GM06990 (cell line): ENCODE data around the gene HSF4.

Source experiments
- DNase-seq: peaks from one replicate; pipeline ENCODE4 v3.0.0-alpha.2; 2011; ENCODE audit not compliant: insufficient read length; ENCODE audit errors: extremely low read depth
- H3K27me3 ChIP-seq: replicated peaks from 2 replicates; pipeline ENCODE4 v1.6.0; 2011; ENCODE audit warnings: low read length; ENCODE audit not compliant: control insufficient read depth, insufficient read depth
- H3K36me3 ChIP-seq: 2 replicates; pipeline ENCODE4 v1.5.1; 2011; ENCODE audit warnings: low read length; ENCODE audit not compliant: control insufficient read depth, insufficient read depth
- H3K4me3 ChIP-seq: replicated peaks from 2 replicates; pipeline ENCODE4 v1.5.1; 2011; ENCODE audit warnings: low read depth, mild to moderate bottlenecking, control low read depth, low read length
- CTCF ChIP-seq: IDR thresholded peaks from 2 replicates; pipeline ENCODE4 v1.5.1; 2011; ENCODE audit warnings: low read length, control low read depth, mild to moderate bottlenecking, inconsistent platforms; ENCODE audit not compliant: insufficient read depth, poor library complexity, severe bottlenecking

HSF4 gene

GRCh38 chr16:67163164-67163998 lies 1.2 kb upstream of the HSF4 start:
- peak overlapping the region; percentile 22 for H3K4me3 ChIP-seq
- peak; percentile 78 for DNase-seq

GRCh38 chr16:67163999-67164558 lies 466 bp upstream of the HSF4 start:
- no peaks in the 10 kb centered on the region; the same call in 1 of the 2 replicates for H3K27me3 ChIP-seq
- no peaks in the 10 kb centered on the region; the same call in 1 of the 2 replicates for H3K36me3 ChIP-seq
- TF ChIP-seq CTCF, result no peak
- H3K4me3 ChIP-seq, result no peak overlapping the region
- DNase-seq, result no peak

More at GRCh38 chr16:67163164-67163998, 1.2 kb upstream of the HSF4 start:
- no peaks in the 10 kb centered on the region; the same call in 1 of the 2 replicates for H3K36me3 ChIP-seq
- H3K27me3 ChIP-seq, result no peaks in the 10 kb centered on the region; the same call in 1 of the 2 replicates
- no peak for TF ChIP-seq CTCF

GRCh38 chr16:67165121-67166078 lies 855 bp downstream of the HSF4 start:
- H3K27me3 ChIP-seq, result no peaks in the 10 kb centered on the region; the same call in 1 of the 2 replicates
- no peak for DNase-seq
- no peak for TF ChIP-seq CTCF
- H3K4me3 ChIP-seq, result no peak overlapping the region
- no peaks in the 10 kb centered on the region; the same call in 1 of the 2 replicates for H3K36me3 ChIP-seq

DNA sequence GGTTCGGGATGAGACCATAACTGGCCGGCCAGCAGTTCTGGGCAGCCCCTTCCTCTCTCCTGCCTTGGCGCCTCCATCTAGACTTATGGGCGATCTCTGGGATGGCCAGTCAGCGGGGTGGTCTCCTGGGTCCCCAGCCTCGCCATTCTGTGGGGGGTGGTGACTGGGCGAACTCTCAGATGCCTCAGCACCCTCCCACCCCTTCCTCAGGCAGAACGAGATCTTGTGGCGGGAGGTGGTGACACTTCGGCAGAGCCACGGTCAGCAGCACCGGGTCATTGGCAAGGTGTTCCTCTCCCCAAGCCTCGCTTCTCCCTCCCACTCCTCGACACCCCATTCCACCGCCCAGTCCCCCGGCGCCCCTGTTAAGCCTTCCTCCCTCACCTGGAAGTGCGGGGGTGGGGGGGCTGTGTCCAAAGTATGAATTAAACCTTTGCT lies 1.6 kb downstream of the HSF4 start:
- TF ChIP-seq CTCF, result no peak
- Histone ChIP-seq H3K4me3 (no peak overlapping the region), H3K36me3 (no peaks in the 10 kb centered on the region; the same call in 1 of the 2 replicates), H3K27me3 (no peaks in the 10 kb centered on the region; the same call in 1 of the 2 replicates)
- DNase-seq, result no peak

DNA sequence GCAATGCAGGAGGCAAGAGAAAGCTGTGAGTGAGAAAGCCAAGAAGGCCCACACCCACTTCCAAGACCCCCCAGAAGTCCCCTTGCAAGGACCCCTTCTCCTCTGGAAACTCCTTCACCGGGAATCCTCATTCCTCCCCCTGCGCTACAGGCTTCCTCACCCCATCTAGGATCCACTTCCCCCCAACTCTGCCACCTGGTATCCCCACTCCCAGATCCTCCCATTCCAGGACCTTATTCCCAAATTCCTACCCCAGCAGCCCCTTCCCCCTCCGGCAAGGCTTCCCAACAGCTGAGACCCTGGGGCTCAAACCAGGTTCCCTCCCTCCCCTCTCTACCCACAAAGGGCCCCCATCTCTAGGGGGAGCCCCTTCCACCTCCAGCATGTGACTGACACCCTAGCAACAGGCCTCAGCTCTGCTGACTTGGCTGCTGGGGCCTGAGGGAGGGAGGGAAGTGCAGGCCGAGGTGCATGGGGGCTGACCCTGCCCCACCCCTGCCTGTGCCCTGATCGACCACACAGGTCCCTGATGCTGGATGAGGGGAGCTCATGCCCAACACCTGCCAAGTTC lies 2.1 kb downstream of the HSF4 start:
- Histone ChIP-seq H3K36me3 (no peaks in the 10 kb centered on the region; the same call in 1 of the 2 replicates), H3K27me3 (no peaks in the 10 kb centered on the region; the same call in 1 of the 2 replicates), H3K4me3 (no peak overlapping the region)
- no peak for TF ChIP-seq CTCF
- DNase-seq, result no peak
